ENCODE measurements around the gene CNPY1. TPM values are rescaled to one million over a fixed set of nuclear protein-coding genes. Genes with fewer than 3 reads are reported as not detected.
"Not testable (repeated sequence)": the region's sequence is repeated elsewhere in the genome, so short reads cannot be mapped to it uniquely, and the experiment has no call there.

The CNPY1 gene
- total RNA-seq, 1 experiment from 2014 or later, result not detected

DNA sequence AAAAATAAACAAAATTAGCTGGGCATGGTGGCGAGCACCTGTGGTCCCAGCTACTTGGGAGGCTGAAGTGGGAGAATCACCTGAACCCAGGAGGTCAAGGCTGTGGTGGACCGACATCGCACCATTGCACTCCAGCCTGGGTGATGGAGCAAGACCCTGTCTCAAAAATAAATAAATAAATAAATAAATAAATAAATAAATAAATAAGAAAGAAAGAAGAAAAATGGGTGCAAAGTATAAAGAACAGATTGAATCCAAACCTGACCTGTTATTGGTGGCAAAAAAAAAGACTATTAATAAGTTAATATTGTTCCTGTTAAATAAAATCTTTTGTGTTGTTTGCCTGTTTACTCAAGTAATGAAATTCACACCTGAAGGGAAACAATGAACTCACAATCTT is 27.0 kb downstream of the CNPY1 start:
- POLR2A ChIA-PET; intact Hi-C loops (cut with micrococcal nuclease; ENCODE audit: unreplicated experiment): not testable (repeated sequence)

DNA sequence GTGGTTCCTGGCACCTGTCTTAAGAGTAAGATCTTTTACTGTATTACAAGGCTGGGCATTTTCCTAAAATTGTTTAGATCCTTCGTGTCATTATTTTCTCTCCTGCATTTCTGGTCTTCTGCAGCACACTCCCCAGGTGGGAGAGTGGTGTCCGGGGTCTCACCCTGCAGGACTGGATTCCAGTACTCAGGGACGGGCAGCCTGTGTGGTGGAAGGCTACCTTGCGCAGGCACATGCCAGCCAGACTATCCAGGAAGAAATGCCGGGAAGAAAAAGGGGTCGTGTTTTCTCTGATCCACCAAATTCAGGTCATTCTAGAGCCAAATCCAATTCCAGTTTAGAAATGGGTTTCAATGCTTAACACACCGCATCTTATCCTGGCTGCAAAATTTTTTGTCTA is 27.7 kb downstream of the CNPY1 start:
- no peaks in the 10 kb centered on the region for H3K9me3 ChIP-seq (ENCODE audit: control insufficient read depth, insufficient read depth, low read depth, low read length)
- no peaks in the 10 kb centered on the region for H3K4me1 ChIP-seq (ENCODE audit: control insufficient read depth, insufficient read depth, low read length)
- H3K36me3 ChIP-seq (ENCODE audit: control insufficient read depth, insufficient read depth, low read length), result no peaks in the 10 kb centered on the region
- H3K27ac ChIP-seq (ENCODE audit: low read length), result no peak overlapping the region
- TF ChIP-seq CTCF (IDR thresholded peaks at IDR 0.05) (no peak), REST (IDR thresholded peaks at IDR 0.05; ENCODE audit: insufficient read depth in 1 of 2, low read depth in 2 of 2, low read length in 1 of 2) (no peak), SIN3A (IDR thresholded peaks at IDR 0.05; ENCODE audit: borderline replicate concordance, insufficient read depth, low read depth, low read length) (no peak), TCF7L2 (IDR thresholded peaks at IDR 0.05; ENCODE audit: low read depth, low read length) (no peak)
- no peak for ATAC-seq
- no peak overlapping the region for H3K4me3 ChIP-seq (ENCODE audit: low read depth in 2 of 2, low read length in 2 of 2)
- BruUV-seq (replicated peaks), result no TSS peak
- intact Hi-C loops (cut with micrococcal nuclease; ENCODE audit: unreplicated experiment), result no loop called here
- DNase-seq (ENCODE audit: low read depth, low spot score), result no peak
- in situ Hi-C loops (cut with HindIII; ENCODE audit: low pct_unique_long_range_greater_than_20kb, low sequenced_read_pairs), result no loop called here
- CTCF ChIA-PET, result no interaction called here
- POLR2A ChIA-PET, result no interaction called here
- H3K27me3 ChIP-seq (ENCODE audit: control insufficient read depth, insufficient read depth, low read length), result peaks cover 11% of the 10 kb centered on the region

More for the DNA sequence above, 27.0 kb downstream of the CNPY1 start:
- H3K27ac ChIP-seq (ENCODE audit: low read length); CTCF ChIA-PET; H3K4me1 ChIP-seq (ENCODE audit: control insufficient read depth, insufficient read depth, low read length); H3K4me3 ChIP-seq (ENCODE audit: low read depth in 2 of 2, low read length in 2 of 2); DNase-seq (ENCODE audit: low read depth, low spot score); ATAC-seq; H3K27me3 ChIP-seq (ENCODE audit: control insufficient read depth, insufficient read depth, low read length); BruUV-seq (replicated peaks); H3K36me3 ChIP-seq (ENCODE audit: control insufficient read depth, insufficient read depth, low read length); H3K9me3 ChIP-seq (ENCODE audit: control insufficient read depth, insufficient read depth, low read depth, low read length); in situ Hi-C loops (cut with HindIII; ENCODE audit: low pct_unique_long_range_greater_than_20kb, low sequenced_read_pairs): not testable (repeated sequence)

DNA sequence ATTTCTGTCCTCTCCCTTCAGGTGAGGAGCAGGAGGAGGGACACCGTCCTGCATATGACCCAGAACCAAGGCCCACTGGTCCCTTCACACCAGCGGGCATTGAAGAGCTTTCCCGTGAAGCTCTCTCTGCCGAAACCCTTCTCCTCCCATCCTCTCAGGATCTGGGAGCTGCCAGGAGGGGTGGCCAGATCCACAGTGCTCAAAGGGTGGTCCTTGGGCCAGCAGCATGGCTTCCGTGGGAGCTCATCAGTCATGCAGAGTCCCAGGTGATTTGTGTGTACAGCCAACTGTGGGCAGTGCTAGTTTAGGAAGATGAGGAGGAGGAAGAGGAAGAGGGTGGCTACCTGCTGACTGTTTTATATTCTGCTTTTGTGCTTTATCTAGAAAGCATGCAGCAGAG is 28.4 kb downstream of the CNPY1 start:
- intact Hi-C loops (cut with micrococcal nuclease; ENCODE audit: unreplicated experiment) (no loop called here), in situ Hi-C loops (cut with HindIII; ENCODE audit: low pct_unique_long_range_greater_than_20kb, low sequenced_read_pairs) (no loop called here)
- peaks cover 11% of the 10 kb centered on the region for H3K27me3 ChIP-seq (ENCODE audit: control insufficient read depth, insufficient read depth, low read length)
- H3K4me1 ChIP-seq (ENCODE audit: control insufficient read depth, insufficient read depth, low read length), result no peaks in the 10 kb centered on the region
- H3K4me3 ChIP-seq (ENCODE audit: low read depth in 2 of 2, low read length in 2 of 2), result no peak overlapping the region
- TF ChIP-seq TCF7L2 (IDR thresholded peaks at IDR 0.05; ENCODE audit: low read depth, low read length) (no peak), CTCF (IDR thresholded peaks at IDR 0.05) (no peak)
- ATAC-seq (no peak), DNase-seq (ENCODE audit: low read depth, low spot score) (no peak)
- CTCF ChIA-PET, result no interaction called here
- H3K9me3 ChIP-seq (ENCODE audit: control insufficient read depth, insufficient read depth, low read depth, low read length), result no peaks in the 10 kb centered on the region
- POLR2A ChIA-PET, result no interaction called here
- H3K27ac ChIP-seq (ENCODE audit: low read length), result no peak overlapping the region
- H3K36me3 ChIP-seq (ENCODE audit: control insufficient read depth, insufficient read depth, low read length), result no peaks in the 10 kb centered on the region
- no TSS peak for BruUV-seq (replicated peaks)

All from Panc1 (cell line).